ENCODE results near the gene TTC38.

The TTC38 gene

GRCh38 chr22:46335201-46336118 is 67.7 kb downstream of the TTC38 start, which contains the start of gene TRMU:
Gene TRMU, plus strand, starts transcription at chr22:46335714. Its CDS starts 51 bp downstream, at chr22:46335765.
- DNase-seq, result peak; percentile 60

- DNase-seq, result no peak
Observed at GRCh38 chr22:46336119-46337078, 68.6 kb downstream of the TTC38 start.

DNA sequence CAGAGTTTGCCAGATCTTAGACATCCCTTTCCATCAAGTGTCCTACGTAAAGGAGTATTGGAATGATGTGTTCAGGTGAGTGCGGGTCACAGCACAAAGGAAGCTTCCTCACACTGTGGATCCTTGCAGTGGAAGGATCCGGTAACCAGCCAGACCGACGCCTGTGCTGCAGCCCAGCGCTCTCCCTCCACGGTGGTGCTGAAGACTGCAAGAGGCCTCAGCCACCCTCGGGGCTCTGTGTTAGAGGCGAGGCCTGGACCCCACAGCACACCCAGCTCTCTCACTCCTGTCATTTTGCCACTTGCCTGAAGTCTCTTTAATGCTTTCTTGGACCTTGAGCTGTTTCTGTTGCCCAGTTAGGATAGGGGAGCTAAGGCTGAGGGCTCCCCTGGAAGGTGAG is 70.1 kb downstream of the TTC38 start:
- no peak for DNase-seq

DNA sequence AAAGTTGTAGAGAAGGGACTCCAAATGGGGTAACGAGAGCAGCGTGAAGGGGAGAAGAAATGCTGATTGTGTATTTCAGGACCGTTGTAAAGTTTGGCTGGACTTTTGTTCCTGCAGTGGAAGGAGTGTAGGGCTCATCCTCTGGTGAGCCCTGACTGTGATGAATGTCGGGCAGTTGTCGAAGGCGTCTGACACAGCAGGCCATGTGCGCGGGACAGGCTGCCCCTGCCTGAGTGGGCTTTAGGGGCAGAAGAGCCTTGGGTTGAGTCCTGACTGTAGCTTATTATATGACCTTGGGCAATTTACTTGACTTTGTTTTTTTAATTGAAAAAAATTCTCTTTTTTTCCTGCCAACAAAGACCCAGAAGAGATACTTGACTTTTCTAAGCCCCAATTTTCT is 70.8 kb downstream of the TTC38 start:
- DNase-seq, result no peak

- no peak for DNase-seq
Observed at GRCh38 chr22:46339956-46340355, 72.1 kb downstream of the TTC38 start.

GRCh38 chr22:46340676-46341075 is 72.9 kb downstream of the TTC38 start:
- DNase-seq, result no peak

All from NCI-H1694 treated with DMSO at 0.1 percent for 48 hours (cell line).